HepG2 (cell line): ENCODE data around the gene PIEZO1. TPM values are rescaled to one million over a fixed set of nuclear protein-coding genes. Genes with fewer than 3 reads are reported as not detected.

Experiments
- FOSL2 ChIP-seq: sonication (generic); formaldehyde crosslinking; IDR thresholded peaks from 2 replicates; pipeline ENCODE4 v1.4.0; 2020; ENCODE audit warnings: missing genetic modification reagents
- GATAD2A ChIP-seq: IDR thresholded peaks from 2 replicates; pipeline ENCODE4 v1.6.1; 2016
- KAT8 ChIP-seq: IDR thresholded peaks from 2 replicates; pipeline ENCODE4 v1.6.1; 2016; ENCODE audit warnings: missing genetic modification reagents, missing compliant biosample characterization
- MEF2D ChIP-seq: sonication (generic); formaldehyde crosslinking; IDR thresholded peaks from 2 replicates; pipeline ENCODE4 v1.5.1; 2020; ENCODE audit warnings: mild to moderate bottlenecking, missing genetic modification reagents
- PHF8 ChIP-seq: sonication (generic); formaldehyde crosslinking; IDR thresholded peaks from 2 replicates; pipeline ENCODE4 v1.5.0; 2020; ENCODE audit warnings: missing genetic modification reagents
- SIX1 ChIP-seq: sonication (generic); formaldehyde crosslinking; IDR thresholded peaks from 2 replicates; pipeline ENCODE4 v1.4.0; 2020; ENCODE audit warnings: missing genetic modification reagents, borderline replicate concordance
- SPEN ChIP-seq: sonication (generic); formaldehyde crosslinking; IDR thresholded peaks from 2 replicates; pipeline ENCODE4 v1.5.1; 2020; ENCODE audit warnings: low read depth, mild to moderate bottlenecking, missing genetic modification reagents
- ZFP1 ChIP-seq: IDR thresholded peaks from 2 replicates; pipeline ENCODE4 v1.6.1; 2016
- ZFP62 ChIP-seq: sonication (generic); formaldehyde crosslinking; IDR thresholded peaks from 2 replicates; pipeline ENCODE4 v1.4.0; 2020; ENCODE audit warnings: missing genetic modification reagents
- ZNF121 ChIP-seq: sonication (generic); formaldehyde crosslinking; IDR thresholded peaks from 2 replicates; pipeline ENCODE4 v1.5.0; 2020; ENCODE audit warnings: mild to moderate bottlenecking, missing genetic modification reagents
- ZNF607 ChIP-seq: sonication (generic); formaldehyde crosslinking; IDR thresholded peaks from 2 replicates; pipeline ENCODE4 v1.5.1; 2020; ENCODE audit warnings: missing genetic modification reagents, mild to moderate bottlenecking, borderline replicate concordance
- ZNF7 ChIP-seq: IDR thresholded peaks from 2 replicates; pipeline ENCODE4 v1.6.1; 2016; ENCODE audit warnings: missing biosample characterization, missing genetic modification reagents
- ZNF749 ChIP-seq: sonication (generic); formaldehyde crosslinking; IDR thresholded peaks from 2 replicates; pipeline ENCODE4 v1.8.0; 2022; ENCODE audit warnings: mild to moderate bottlenecking, missing genetic modification reagents, moderate library complexity, borderline replicate concordance
- polyA plus RNA-seq, 8 experiments: library from polyadenylated mRNA; depleted of rRNA in 3 of 8; stranded (reverse) in 7 of 8; unstranded in 1 of 8; fragments of >200 nt; fragmentation: Illumina TruSeq in 4 of 8; extraction: Trizol in 4 of 8; gene quantifications; 2 replicates each; pipeline versions ENCODE4 v1.2.1 to v1.2.3, GENCODE V29; 2011 to 2016; ENCODE audit warnings: low read depth in 4 of 8, missing spikeins in 1 of 8, mixed read lengths in 1 of 8; ENCODE audit not compliant: insufficient read depth in 1 of 8
- total RNA-seq, 5 experiments: library from RNA; depleted of rRNA; stranded (reverse); fragments of >200 nt; fragmentation: Illumina TruSeq; extraction: Trizol; gene quantifications; 2 replicates each; pipeline ENCODE4 v1.2.3, GENCODE V29; 2016; ENCODE audit warnings: low read depth in 1 of 5
- TF ChIP-seq, protein P1 (sequence below): sonication (generic); formaldehyde crosslinking; IDR thresholded peaks from 2 replicates; pipeline ENCODE4 v1.4.0; 2020; ENCODE audit warnings: missing genetic modification reagents, borderline replicate concordance
- TF ChIP-seq, protein P2 (sequence below): sonication (generic); formaldehyde crosslinking; IDR thresholded peaks from 2 replicates; pipeline ENCODE4 v1.5.0; 2020; ENCODE audit warnings: missing genetic modification reagents, mild to moderate bottlenecking, borderline replicate concordance
- TF ChIP-seq, protein P3 (sequence below): sonication (generic); formaldehyde crosslinking; IDR thresholded peaks from 2 replicates; pipeline ENCODE4 v1.4.0; 2020; ENCODE audit warnings: missing genetic modification reagents, borderline replicate concordance
- TF ChIP-seq, protein P4 (sequence below): sonication (generic); formaldehyde crosslinking; IDR thresholded peaks from 2 replicates; pipeline ENCODE4 v1.8.1; 2023; ENCODE audit warnings: missing genetic modification reagents, mild to moderate bottlenecking, borderline replicate concordance
- TF ChIP-seq, protein P5 (sequence below): sonication (generic); formaldehyde crosslinking; IDR thresholded peaks from 2 replicates; pipeline ENCODE4 v1.4.0; 2020; ENCODE audit warnings: missing genetic modification reagents

The PIEZO1 gene
- total and polyA plus RNA-seq, 2 of the 13 experiments (the other 11 are each of a cell fraction or from before 2014, with no cell fraction given) = 67.9 to 85.0 TPM

DNA sequence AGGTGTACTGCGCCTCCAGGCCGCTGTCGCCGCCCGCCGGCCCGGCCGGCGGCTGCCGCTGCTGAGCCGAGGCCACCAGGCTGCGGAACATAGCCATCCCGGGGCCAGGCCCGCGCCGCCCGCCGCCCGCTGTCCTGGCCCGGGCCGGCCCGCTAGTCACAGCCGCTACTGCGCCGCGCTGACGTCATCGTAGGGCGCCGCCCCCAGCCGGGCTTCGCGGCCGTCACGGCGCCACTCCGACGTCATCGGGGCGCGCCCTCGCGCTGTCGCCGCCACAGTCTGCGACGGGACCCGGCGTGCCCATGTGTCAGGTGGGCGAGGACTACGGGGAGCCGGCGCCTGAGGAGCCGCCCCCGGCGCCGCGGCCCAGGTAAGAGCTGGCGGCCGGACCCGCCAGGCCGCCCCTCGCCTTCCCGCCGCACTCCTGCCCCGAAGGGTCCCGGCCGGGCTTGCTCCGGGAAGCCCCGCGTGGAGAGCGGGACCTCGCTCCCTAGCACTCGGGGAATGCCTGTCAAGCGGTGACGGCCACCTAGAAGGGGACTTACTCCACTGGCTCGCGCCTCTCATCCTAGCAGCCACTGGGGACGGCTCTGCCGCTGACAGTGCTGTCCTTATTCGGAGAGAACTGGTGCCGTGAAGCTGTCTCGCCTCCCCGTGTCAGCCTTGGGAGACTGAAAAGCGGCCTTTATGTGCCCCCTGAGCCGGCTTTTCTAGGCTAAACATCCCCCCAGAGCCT is 78.6 kb downstream of the PIEZO1 start, which contains the start of the genes CTU2 and RNF166 (continued):
- TF ChIP-seq, protein P1, sequence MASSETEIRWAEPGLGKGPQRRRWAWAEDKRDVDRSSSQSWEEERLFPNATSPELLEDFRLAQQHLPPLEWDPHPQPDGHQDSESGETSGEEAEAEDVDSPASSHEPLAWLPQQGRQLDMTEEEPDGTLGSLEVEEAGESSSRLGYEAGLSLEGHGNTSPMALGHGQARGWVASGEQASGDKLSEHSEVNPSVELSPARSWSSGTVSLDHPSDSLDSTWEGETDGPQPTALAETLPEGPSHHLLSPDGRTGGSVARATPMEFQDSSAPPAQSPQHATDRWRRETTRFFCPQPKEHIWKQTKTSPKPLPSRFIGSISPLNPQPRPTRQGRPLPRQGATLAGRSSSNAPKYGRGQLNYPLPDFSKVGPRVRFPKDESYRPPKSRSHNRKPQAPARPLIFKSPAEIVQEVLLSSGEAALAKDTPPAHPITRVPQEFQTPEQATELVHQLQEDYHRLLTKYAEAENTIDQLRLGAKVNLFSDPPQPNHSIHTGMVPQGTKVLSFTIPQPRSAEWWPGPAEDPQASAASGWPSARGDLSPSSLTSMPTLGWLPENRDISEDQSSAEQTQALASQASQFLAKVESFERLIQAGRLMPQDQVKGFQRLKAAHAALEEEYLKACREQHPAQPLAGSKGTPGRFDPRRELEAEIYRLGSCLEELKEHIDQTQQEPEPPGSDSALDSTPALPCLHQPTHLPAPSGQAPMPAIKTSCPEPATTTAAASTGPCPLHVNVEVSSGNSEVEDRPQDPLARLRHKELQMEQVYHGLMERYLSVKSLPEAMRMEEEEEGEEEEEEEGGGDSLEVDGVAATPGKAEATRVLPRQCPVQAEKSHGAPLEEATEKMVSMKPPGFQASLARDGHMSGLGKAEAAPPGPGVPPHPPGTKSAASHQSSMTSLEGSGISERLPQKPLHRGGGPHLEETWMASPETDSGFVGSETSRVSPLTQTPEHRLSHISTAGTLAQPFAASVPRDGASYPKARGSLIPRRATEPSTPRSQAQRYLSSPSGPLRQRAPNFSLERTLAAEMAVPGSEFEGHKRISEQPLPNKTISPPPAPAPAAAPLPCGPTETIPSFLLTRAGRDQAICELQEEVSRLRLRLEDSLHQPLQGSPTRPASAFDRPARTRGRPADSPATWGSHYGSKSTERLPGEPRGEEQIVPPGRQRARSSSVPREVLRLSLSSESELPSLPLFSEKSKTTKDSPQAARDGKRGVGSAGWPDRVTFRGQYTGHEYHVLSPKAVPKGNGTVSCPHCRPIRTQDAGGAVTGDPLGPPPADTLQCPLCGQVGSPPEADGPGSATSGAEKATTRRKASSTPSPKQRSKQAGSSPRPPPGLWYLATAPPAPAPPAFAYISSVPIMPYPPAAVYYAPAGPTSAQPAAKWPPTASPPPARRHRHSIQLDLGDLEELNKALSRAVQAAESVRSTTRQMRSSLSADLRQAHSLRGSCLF (CRISPR knock-in tag) = no peak
- TF ChIP-seq ZNF7 (CRISPR knock-in tag) = no peak
- no peak for TF ChIP-seq ZFP1 (CRISPR knock-in tag)
- no peak for TF ChIP-seq MEF2D (CRISPR knock-in tag)
- TF ChIP-seq SIX1 (CRISPR knock-in tag) = no peak
- TF ChIP-seq KAT8 = peak; percentile 95
- TF ChIP-seq ZNF749 = 0 out of 2 replicates have a peak, but pooled peaks have one; percentile 59
- no peak for TF ChIP-seq ZNF121 (CRISPR knock-in tag)
- peak; percentile 80 for TF ChIP-seq ZNF607 (CRISPR knock-in tag)
- TF ChIP-seq, protein P2, sequence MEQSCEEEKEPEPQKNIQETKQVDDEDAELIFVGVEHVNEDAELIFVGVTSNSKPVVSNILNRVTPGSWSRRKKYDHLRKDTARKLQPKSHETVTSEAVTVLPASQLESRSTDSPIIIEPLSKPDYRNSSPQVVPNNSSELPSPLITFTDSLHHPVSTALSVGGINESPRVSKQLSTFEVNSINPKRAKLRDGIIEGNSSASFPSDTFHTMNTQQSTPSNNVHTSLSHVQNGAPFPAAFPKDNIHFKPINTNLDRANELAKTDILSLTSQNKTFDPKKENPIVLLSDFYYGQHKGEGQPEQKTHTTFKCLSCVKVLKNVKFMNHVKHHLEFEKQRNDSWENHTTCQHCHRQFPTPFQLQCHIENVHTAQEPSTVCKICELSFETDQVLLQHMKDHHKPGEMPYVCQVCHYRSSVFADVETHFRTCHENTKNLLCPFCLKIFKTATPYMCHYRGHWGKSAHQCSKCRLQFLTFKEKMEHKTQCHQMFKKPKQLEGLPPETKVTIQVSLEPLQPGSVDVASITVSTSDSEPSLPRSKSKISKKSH (CRISPR knock-in tag) = no peak
- TF ChIP-seq, protein P3, sequence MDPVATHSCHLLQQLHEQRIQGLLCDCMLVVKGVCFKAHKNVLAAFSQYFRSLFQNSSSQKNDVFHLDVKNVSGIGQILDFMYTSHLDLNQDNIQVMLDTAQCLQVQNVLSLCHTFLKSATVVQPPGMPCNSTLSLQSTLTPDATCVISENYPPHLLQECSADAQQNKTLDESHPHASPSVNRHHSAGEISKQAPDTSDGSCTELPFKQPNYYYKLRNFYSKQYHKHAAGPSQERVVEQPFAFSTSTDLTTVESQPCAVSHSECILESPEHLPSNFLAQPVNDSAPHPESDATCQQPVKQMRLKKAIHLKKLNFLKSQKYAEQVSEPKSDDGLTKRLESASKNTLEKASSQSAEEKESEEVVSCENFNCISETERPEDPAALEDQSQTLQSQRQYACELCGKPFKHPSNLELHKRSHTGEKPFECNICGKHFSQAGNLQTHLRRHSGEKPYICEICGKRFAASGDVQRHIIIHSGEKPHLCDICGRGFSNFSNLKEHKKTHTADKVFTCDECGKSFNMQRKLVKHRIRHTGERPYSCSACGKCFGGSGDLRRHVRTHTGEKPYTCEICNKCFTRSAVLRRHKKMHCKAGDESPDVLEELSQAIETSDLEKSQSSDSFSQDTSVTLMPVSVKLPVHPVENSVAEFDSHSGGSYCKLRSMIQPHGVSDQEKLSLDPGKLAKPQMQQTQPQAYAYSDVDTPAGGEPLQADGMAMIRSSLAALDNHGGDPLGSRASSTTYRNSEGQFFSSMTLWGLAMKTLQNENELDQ (CRISPR knock-in tag) = no peak
- TF ChIP-seq FOSL2 (CRISPR knock-in tag) = peak; percentile 63
- TF ChIP-seq, protein P4, sequence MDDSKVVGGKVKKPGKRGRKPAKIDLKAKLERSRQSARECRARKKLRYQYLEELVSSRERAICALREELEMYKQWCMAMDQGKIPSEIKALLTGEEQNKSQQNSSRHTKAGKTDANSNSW (CRISPR knock-in tag) = 0 out of 2 replicates have a peak, but pooled peaks have one; percentile 71
- peak; percentile 73 for TF ChIP-seq PHF8 (CRISPR knock-in tag)
- TF ChIP-seq SPEN (CRISPR knock-in tag) = peak; percentile 98
- no peak for TF ChIP-seq ZFP62
- TF ChIP-seq GATAD2A (CRISPR knock-in tag) = no peak
- TF ChIP-seq, protein P5, sequence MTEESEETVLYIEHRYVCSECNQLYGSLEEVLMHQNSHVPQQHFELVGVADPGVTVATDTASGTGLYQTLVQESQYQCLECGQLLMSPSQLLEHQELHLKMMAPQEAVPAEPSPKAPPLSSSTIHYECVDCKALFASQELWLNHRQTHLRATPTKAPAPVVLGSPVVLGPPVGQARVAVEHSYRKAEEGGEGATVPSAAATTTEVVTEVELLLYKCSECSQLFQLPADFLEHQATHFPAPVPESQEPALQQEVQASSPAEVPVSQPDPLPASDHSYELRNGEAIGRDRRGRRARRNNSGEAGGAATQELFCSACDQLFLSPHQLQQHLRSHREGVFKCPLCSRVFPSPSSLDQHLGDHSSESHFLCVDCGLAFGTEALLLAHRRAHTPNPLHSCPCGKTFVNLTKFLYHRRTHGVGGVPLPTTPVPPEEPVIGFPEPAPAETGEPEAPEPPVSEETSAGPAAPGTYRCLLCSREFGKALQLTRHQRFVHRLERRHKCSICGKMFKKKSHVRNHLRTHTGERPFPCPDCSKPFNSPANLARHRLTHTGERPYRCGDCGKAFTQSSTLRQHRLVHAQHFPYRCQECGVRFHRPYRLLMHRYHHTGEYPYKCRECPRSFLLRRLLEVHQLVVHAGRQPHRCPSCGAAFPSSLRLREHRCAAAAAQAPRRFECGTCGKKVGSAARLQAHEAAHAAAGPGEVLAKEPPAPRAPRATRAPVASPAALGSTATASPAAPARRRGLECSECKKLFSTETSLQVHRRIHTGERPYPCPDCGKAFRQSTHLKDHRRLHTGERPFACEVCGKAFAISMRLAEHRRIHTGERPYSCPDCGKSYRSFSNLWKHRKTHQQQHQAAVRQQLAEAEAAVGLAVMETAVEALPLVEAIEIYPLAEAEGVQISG (CRISPR knock-in tag) = peak; percentile 94
